ENCODE data around the gene RTKN2.

Gene RTKN2

GRCh38 chr10:62133618-62134017 lies 135.0 kb downstream of the RTKN2 start:
- no peak overlapping the region for H3K4me3 ChIP-seq (ENCODE audit: low read length)
- no peak for DNase-seq (ENCODE audit: low read depth)
- TF ChIP-seq CTCF (conservative IDR thresholded peaks at IDR 0.05; ENCODE audit: low read depth, low read length) = no peak

All from retinal pigment epithelial cell (primary cell).